Esophagus muscularis mucosa (tissue), 4 donors: Measurements from ENCODE around the gene ZDHHC12. TPM values are rescaled to one million over a fixed set of nuclear protein-coding genes. Genes with fewer than 3 reads are reported as not detected.

Source experiments
- DNase-seq: peaks from one replicate; pipeline ENCODE4 v3.0.0-alpha.2; 2017; ENCODE audit errors: extremely low spot score
- H3K27ac ChIP-seq, 4 donors: fragments of 200-600 bp; sonication (generic); replicated peaks in 1 of 4; 1 replicate in 3 of 4; 2 replicates in 1 of 4; pipeline ENCODE4 v1.5.1; 2016 to 2019; ENCODE audit warnings: mild to moderate bottlenecking in 1 of 4
- H3K27me3 ChIP-seq, 4 donors: fragments of 200-600 bp; sonication (generic); one replicate each; pipeline versions ENCODE4 v1.5.1 to v1.6.0; 2016 to 2019
- H3K36me3 ChIP-seq, 4 donors: fragments of 200-600 bp; sonication (generic); one replicate each; pipeline ENCODE4 v1.5.1; 2016 to 2019
- H3K4me1 ChIP-seq, 4 donors: fragments of 200-600 bp; sonication (generic); one replicate each; pipeline ENCODE4 v1.5.1; 2016 to 2019
- H3K4me3 ChIP-seq, 4 donors: fragments of 200-600 bp; sonication (generic); 1 replicate in 2 of 4; 2 replicates in 2 of 4; pipeline ENCODE4 v1.5.1; 2016 to 2019; ENCODE audit warnings: mild to moderate bottlenecking in 4 of 4, moderate library complexity in 1 of 4
- H3K9me3 ChIP-seq, 4 donors: fragments of 200-600 bp; sonication (generic); 1 replicate in 3 of 4; 2 replicates in 1 of 4; pipeline ENCODE4 v1.5.1; 2016 to 2019
- EP300 ChIP-seq: sonication (generic); formaldehyde crosslinking; IDR thresholded peaks from one replicate; pipeline ENCODE4 v1.6.1; 2017; ENCODE audit warnings: antibody characterized with exemption
- POLR2A ChIP-seq: fragments of 450-650 bp; IDR thresholded peaks from one replicate; pipeline ENCODE4 v1.6.1; 2017; ENCODE audit warnings: antibody characterized with exemption, moderate library complexity, mild to moderate bottlenecking, low read depth
- POLR2AphosphoS5 ChIP-seq, 2 donors: sonication (generic); formaldehyde crosslinking; IDR thresholded peaks; one replicate each; pipeline ENCODE4 v1.6.1; 2017; ENCODE audit warnings: antibody characterized with exemption in 2 of 2
- WGBS: methylation state at CpG from one replicate; pipeline ENCODE4 v1.1.5; 2018; 5-methylcytosine and 5-hydroxymethylcytosine counted together
- intact Hi-C: fragments of 100-400 bp; cut with DNase I; formaldehyde crosslinking; loops from one replicate; pipeline ENCODE4 v1.15.1; 2023
- total RNA-seq, 4 donors: library from RNA; depleted of rRNA; stranded (reverse); fragments of >200 nt; gene quantifications; one replicate each; pipeline versions ENCODE4 v1.1.0 to v1.2.1, GENCODE V29; 2016
- TF ChIP-seq, protein P1 (sequence below), 3 experiments: fragments of 200-600 bp in 2 of 3; fragments of 450-650 bp in 1 of 3; sonication (generic) in 2 of 3; IDR thresholded peaks; one replicate each; pipeline ENCODE4 v1.5.1; 2017 to 2019; ENCODE audit warnings: antibody characterized with exemption in 3 of 3, mild to moderate bottlenecking in 2 of 3, moderate library complexity in 1 of 3

Gene ZDHHC12
- total RNA-seq, 4 donors from 2014 or later, result 23.3 to 35.7 (median 29.8) TPM

DNA sequence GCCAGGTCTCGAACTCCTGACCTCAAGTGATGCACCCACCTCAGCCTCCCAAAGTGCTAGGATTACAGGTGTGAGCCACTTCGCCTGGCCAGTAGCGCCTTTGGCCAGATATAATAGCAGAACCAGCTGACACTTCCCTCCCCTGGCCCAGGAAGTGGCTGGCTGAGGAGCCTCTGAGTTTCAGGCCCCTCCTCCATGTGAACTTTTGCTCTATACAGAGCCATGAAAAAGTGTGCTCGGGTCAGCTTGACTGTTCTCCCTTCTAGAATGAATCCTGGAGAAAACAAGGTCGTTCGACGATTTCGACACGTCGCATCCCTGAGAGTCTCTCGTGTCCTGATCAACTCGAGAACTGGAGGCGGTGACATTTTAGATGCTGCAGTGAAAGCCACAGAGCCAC, 8.6 kb upstream of the ZDHHC12 start:
- TF ChIP-seq, protein P1, sequence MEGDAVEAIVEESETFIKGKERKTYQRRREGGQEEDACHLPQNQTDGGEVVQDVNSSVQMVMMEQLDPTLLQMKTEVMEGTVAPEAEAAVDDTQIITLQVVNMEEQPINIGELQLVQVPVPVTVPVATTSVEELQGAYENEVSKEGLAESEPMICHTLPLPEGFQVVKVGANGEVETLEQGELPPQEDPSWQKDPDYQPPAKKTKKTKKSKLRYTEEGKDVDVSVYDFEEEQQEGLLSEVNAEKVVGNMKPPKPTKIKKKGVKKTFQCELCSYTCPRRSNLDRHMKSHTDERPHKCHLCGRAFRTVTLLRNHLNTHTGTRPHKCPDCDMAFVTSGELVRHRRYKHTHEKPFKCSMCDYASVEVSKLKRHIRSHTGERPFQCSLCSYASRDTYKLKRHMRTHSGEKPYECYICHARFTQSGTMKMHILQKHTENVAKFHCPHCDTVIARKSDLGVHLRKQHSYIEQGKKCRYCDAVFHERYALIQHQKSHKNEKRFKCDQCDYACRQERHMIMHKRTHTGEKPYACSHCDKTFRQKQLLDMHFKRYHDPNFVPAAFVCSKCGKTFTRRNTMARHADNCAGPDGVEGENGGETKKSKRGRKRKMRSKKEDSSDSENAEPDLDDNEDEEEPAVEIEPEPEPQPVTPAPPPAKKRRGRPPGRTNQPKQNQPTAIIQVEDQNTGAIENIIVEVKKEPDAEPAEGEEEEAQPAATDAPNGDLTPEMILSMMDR (IDR thresholded peaks at IDR 0.05), result no peak
- TF ChIP-seq POLR2A, result no peak
- TF ChIP-seq POLR2AphosphoS5 (IDR thresholded peaks at IDR 0.05), result no peak
- TF ChIP-seq EP300, result no peak
- H3K36me3 ChIP-seq, result peaks cover 16 to 75% (median 67%) of the 10 kb centered on the region in 4 donors
- intact Hi-C loops, result no loop called here

DNA sequence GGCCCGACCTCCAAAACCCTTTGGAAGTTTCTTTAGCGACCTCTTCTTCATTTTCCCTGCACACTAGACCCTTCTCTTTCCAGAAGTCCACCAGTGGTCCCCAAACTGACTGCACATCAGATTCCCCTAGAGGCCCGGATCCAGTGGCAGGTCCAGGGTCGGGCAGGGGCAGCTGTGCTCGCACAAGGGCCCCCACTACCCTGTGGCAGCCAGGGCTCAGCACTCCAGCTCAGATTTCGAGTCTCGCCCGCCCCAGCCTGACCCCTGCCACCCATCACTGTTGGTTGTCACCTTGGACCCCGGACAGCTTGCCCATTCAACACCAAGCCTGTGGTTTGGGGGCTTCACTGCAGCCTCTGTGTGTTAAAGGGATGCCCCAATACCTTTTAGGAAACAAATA, 7.8 kb upstream of the ZDHHC12 start:
- Histone ChIP-seq H3K9me3 (no peaks in the 10 kb centered on the region), H3K27ac (no peak overlapping the region), H3K27me3 (no peaks in the 10 kb centered on the region), H3K36me3 (peaks cover 16 to 66% (median 59%) of the 10 kb centered on the region in 4 donors), H3K4me1 (peaks cover 0 to 6% (median 5%) of the 10 kb centered on the region in 4 donors), H3K4me3 (no peak overlapping the region)
- intact Hi-C loops, result no loop called here
- TF ChIP-seq POLR2A, result no peak
- TF ChIP-seq POLR2AphosphoS5 (IDR thresholded peaks at IDR 0.05), result no peak
- no peak for TF ChIP-seq EP300
- TF ChIP-seq, protein P1 (IDR thresholded peaks at IDR 0.05), result no peak
- WGBS, result 81% methylated on average over 9 of the region's 9 CpGs
- DNase-seq, result no peak

More for the DNA sequence above, 8.6 kb upstream of the ZDHHC12 start:
- Histone ChIP-seq H3K4me3 (no peak overlapping the region), H3K9me3 (no peaks in the 10 kb centered on the region), H3K27me3 (no peaks in the 10 kb centered on the region), H3K27ac (no peak overlapping the region), H3K4me1 (peaks cover 0 to 6% (median 5%) of the 10 kb centered on the region in 4 donors)
- DNase-seq, result no peak
- WGBS, result 86% methylated on average over 13 of the region's 13 CpGs

DNA sequence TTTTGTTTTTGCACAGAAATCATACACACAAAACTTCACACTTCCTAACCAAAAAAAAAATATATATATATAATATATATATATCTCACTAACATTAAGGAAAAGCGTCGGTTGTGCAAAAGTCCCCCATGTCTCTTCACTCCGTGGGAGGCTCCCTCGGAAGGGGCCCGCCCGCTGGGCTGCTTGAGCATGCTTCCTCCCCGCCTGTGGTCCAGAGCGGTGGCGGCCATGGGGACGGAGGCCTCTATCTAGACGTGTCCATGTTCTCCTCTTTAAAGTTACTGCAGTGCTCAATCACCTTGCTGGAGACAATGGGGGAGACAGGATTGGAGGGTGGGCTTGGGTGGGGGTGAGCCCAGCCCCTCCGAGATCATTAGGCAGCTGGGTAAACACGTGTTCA, 7.2 kb upstream of the ZDHHC12 start:
- no peak for DNase-seq
- intact Hi-C loops, result no loop called here
- WGBS, result 82% methylated on average over 13 of the region's 13 CpGs

DNA sequence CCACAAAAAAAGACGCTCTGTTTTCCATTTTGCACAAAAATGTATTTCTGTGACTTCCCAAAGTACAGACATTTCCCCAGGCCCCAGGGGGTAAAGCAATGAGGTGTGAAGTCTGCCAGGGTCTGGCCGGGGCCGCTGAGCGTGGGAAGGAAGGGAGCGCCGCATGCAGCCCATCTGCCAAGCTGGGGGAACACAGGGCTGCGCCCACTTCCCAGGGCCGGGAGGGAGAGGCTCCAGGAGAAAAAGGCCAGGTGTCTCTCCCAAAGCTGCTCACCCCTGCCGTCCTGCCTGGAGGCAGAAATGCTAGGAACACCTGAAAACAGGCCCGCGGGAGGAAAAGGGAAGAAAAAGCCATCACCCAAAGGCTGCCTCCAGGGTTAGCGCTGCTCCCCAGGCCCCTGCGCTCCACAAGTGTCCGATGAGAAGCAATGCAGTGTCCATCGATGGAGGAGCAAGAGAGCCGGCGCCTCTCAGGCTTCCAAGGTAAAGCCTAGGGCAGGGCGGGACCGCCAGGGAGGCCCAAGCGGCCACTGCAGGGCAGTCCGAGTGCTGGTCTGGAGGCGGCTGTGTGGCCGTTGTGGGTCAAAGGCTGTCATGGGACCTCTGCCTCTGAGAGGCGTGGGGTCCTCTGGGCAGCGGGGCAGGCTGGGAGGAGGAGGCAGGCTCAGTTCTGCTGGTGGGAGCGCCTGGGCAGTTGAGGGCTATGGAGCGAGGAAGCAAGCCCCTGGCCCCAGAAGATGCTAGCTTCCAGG, 6.0 kb upstream of the ZDHHC12 start:
- no peaks in the 10 kb centered on the region for H3K9me3 ChIP-seq
- TF ChIP-seq POLR2A, result no peak
- TF ChIP-seq, protein P1 (IDR thresholded peaks at IDR 0.05), result no peak
- no peak for TF ChIP-seq POLR2AphosphoS5 (IDR thresholded peaks at IDR 0.05)
- no peak for TF ChIP-seq EP300
- 86% methylated on average over 20 of the region's 27 CpGs for WGBS
- no peaks in the 10 kb centered on the region for H3K27me3 ChIP-seq
- H3K4me3 ChIP-seq, result no peak overlapping the region
- intact Hi-C loops, result no loop called here
- H3K4me1 ChIP-seq, result peaks cover 0 to 7% (median 7%) of the 10 kb centered on the region in 4 donors
- H3K27ac ChIP-seq, result no peak overlapping the region
- H3K36me3 ChIP-seq, result peaks cover 14 to 53% (median 46%) of the 10 kb centered on the region in 4 donors
- DNase-seq, result no peak

More for the DNA sequence above, 7.2 kb upstream of the ZDHHC12 start:
- no peak overlapping the region for H3K27ac ChIP-seq
- peaks cover 16 to 60% (median 54%) of the 10 kb centered on the region in 4 donors for H3K36me3 ChIP-seq
- H3K9me3 ChIP-seq, result no peaks in the 10 kb centered on the region
- no peaks in the 10 kb centered on the region for H3K27me3 ChIP-seq
- TF ChIP-seq EP300 (no peak), POLR2A (no peak), POLR2AphosphoS5 (IDR thresholded peaks at IDR 0.05) (no peak)
- TF ChIP-seq, protein P1 (IDR thresholded peaks at IDR 0.05), result no peak
- H3K4me1 ChIP-seq, result peaks cover 0 to 6% (median 5%) of the 10 kb centered on the region in 4 donors
- no peak overlapping the region for H3K4me3 ChIP-seq
